IMR-90 (cell line): ENCODE measurements around the gene RGS3. TPM values are rescaled to one million over a fixed set of nuclear protein-coding genes. Genes with fewer than 3 reads are reported as not detected.

Experiments used
- ATAC-seq: fragments of 200-7000 bp; cut with Tn5 transposase; 2 replicates; pipeline ENCODE4 v1.9.1; 2020; ENCODE audit warnings: low read depth, mild to moderate bottlenecking, moderate library complexity
- BruUV-seq: library from RNA; stranded (reverse); fragments of 400-500 nt; replicated peaks from 2 replicates; lab custom pipeline; 2021; lab: Mats Ljungman, UMichigan
- CTCF ChIA-PET: fragments of 300-600 bp; formaldehyde crosslinking; extraction: SDS; loops from one replicate; lab custom pipeline; 2021; ENCODE audit warnings: antibody characterized with exemption; lab: Yijun Ruan, JAX
- POLR2A ChIA-PET: fragments of 300-600 bp; sonication (Branson Sonifier 250); formaldehyde crosslinking; loops from one replicate; lab custom pipeline; 2022; ENCODE audit warnings: antibody characterized with exemption; ENCODE audit not compliant: unreplicated experiment; lab: Charles Lee
- DNase-seq: peaks from one replicate; pipeline ENCODE4 v3.0.0; 2013
- H2AFZ ChIP-seq: replicated peaks from 2 replicates; pipeline ENCODE3; 2013; ENCODE audit warnings: low read length, mild to moderate bottlenecking; ENCODE audit not compliant: poor library complexity
- H2AK5ac ChIP-seq: 2 replicates; pipeline ENCODE4 v1.6.1; 2013; ENCODE audit warnings: low read depth, low read length, inconsistent platforms
- H2AK9ac ChIP-seq: replicated peaks from 2 replicates; pipeline ENCODE3; 2013; ENCODE audit warnings: mild to moderate bottlenecking, low read depth, low read length, moderate library complexity; ENCODE audit not compliant: poor library complexity
- H2BK120ac ChIP-seq: 2 replicates; pipeline ENCODE4 v1.6.1; 2013; ENCODE audit warnings: low read depth, low read length, inconsistent platforms
- H2BK15ac ChIP-seq: 3 replicates; pipeline ENCODE4 v1.6.1; 2013; ENCODE audit warnings: low read depth, low read length, inconsistent platforms
- H2BK20ac ChIP-seq: 2 replicates; pipeline ENCODE4 v1.6.1; 2013; ENCODE audit warnings: low read depth, mild to moderate bottlenecking, inconsistent platforms, low read length, moderate library complexity
- H2BK5ac ChIP-seq: 2 replicates; pipeline ENCODE4 v1.6.1; 2013; ENCODE audit warnings: mild to moderate bottlenecking, low read depth, low read length, inconsistent platforms; ENCODE audit not compliant: poor library complexity, severe bottlenecking
- H3K14ac ChIP-seq: replicated peaks from 2 replicates; pipeline ENCODE4 v1.6.1; 2013; ENCODE audit warnings: low read depth, low read length, inconsistent platforms
- H3K18ac ChIP-seq: 2 replicates; pipeline ENCODE4 v1.6.1; 2013; ENCODE audit warnings: low read depth, low read length, control low read depth
- H3K23ac ChIP-seq: 2 replicates; pipeline ENCODE4 v1.6.1; 2013; ENCODE audit warnings: low read depth, low read length, inconsistent platforms
- H3K27ac ChIP-seq: 2 replicates; pipeline ENCODE4 v1.5.1; 2013; ENCODE audit warnings: mild to moderate bottlenecking, control low read depth, low read length; ENCODE audit not compliant: insufficient read depth
- H3K27me3 ChIP-seq: 2 replicates; pipeline ENCODE4 v1.6.1; 2013; ENCODE audit warnings: low read length; ENCODE audit not compliant: control insufficient read depth, insufficient read depth
- H3K36me3 ChIP-seq: 2 replicates; pipeline ENCODE4 v1.6.1; 2013; ENCODE audit warnings: low read length, mixed read lengths; ENCODE audit not compliant: control insufficient read depth, insufficient read depth
- H3K4ac ChIP-seq: 2 replicates; pipeline ENCODE4 v1.6.1; 2013; ENCODE audit warnings: low read depth, low read length, inconsistent platforms
- H3K4me1 ChIP-seq: 2 replicates; pipeline ENCODE4 v1.6.1; 2013; ENCODE audit warnings: low read length, mixed read lengths; ENCODE audit not compliant: control insufficient read depth, insufficient read depth
- H3K4me2 ChIP-seq: 2 replicates; pipeline ENCODE4 v1.6.1; 2013; ENCODE audit warnings: low read depth, mild to moderate bottlenecking, control low read depth, low read length, moderate library complexity
- H3K4me3 ChIP-seq: 2 replicates; pipeline ENCODE4 v1.5.1; 2013; ENCODE audit warnings: low read depth, mild to moderate bottlenecking, control low read depth, low read length, moderate library complexity; ENCODE audit not compliant: insufficient read depth
- H3K56ac ChIP-seq: 2 replicates; pipeline ENCODE4 v1.6.1; 2013; ENCODE audit warnings: low read length, inconsistent platforms; ENCODE audit not compliant: insufficient read depth; ENCODE audit errors: extremely low read depth
- H3K79me1 ChIP-seq, 2 experiments: 2 replicates each; pipeline ENCODE4 v1.6.1; 2013; ENCODE audit warnings: low read length in 2 of 2, inconsistent platforms in 1 of 2, low read depth in 1 of 2
- H3K9ac ChIP-seq: 2 replicates; pipeline ENCODE4 v1.6.1; 2013; ENCODE audit warnings: low read depth, low read length, control low read depth
- H3K9me1 ChIP-seq: 2 replicates; pipeline ENCODE4 v1.6.1; 2013; ENCODE audit warnings: low read length, inconsistent platforms; ENCODE audit not compliant: insufficient read depth
- H3K9me3 ChIP-seq: 2 replicates; pipeline ENCODE4 v1.6.1; 2013; ENCODE audit warnings: low read length; ENCODE audit not compliant: control insufficient read depth, insufficient read depth
- H4K20me1 ChIP-seq: 2 replicates; pipeline ENCODE4 v1.6.1; 2013; ENCODE audit warnings: low read length, inconsistent platforms; ENCODE audit not compliant: insufficient read depth
- H4K5ac ChIP-seq: 2 replicates; pipeline ENCODE4 v1.6.1; 2013; ENCODE audit warnings: mild to moderate bottlenecking, low read depth, low read length, control low read depth
- H4K8ac ChIP-seq, 2 experiments: 2 replicates each; pipeline ENCODE4 v1.6.1; 2013; ENCODE audit warnings: low read depth in 2 of 2, low read length in 2 of 2, control low read depth in 1 of 2, inconsistent platforms in 1 of 2
- H4K91ac ChIP-seq: 2 replicates; pipeline ENCODE4 v1.6.1; 2013; ENCODE audit warnings: low read depth, low read length, inconsistent platforms; ENCODE audit not compliant: insufficient read depth
- CHD1 ChIP-seq: IDR thresholded peaks from 2 replicates; pipeline ENCODE4 v1.6.1; 2012; ENCODE audit warnings: low read depth, low read length, improper control_type of control experiment
- ELK1 ChIP-seq: fragments of 150-350 bp; IDR thresholded peaks from 2 replicates; pipeline ENCODE4 v1.6.1; 2016; ENCODE audit warnings: low read depth, mild to moderate bottlenecking, low read length, moderate library complexity, borderline replicate concordance
- FOS ChIP-seq: fragments of 150-350 bp; IDR thresholded peaks from 2 replicates; pipeline ENCODE4 v1.6.1; 2016; ENCODE audit warnings: low read depth, low read length
- MAFK ChIP-seq: IDR thresholded peaks from 2 replicates; pipeline ENCODE4 v1.6.1; 2012; ENCODE audit warnings: low read depth, low read length, improper control_type of control experiment
- MAZ ChIP-seq: IDR thresholded peaks from 2 replicates; pipeline ENCODE4 v1.6.1; 2012; ENCODE audit warnings: low read depth, mild to moderate bottlenecking, low read length, improper control_type of control experiment, moderate library complexity, borderline replicate concordance
- MXI1 ChIP-seq: IDR thresholded peaks from 2 replicates; pipeline ENCODE4 v1.6.1; 2012; ENCODE audit warnings: low read depth, mild to moderate bottlenecking, low read length, moderate library complexity, borderline replicate concordance
- NFE2L2 ChIP-seq: fragments of 150-350 bp; IDR thresholded peaks from 2 replicates; pipeline ENCODE4 v1.6.1; 2016; ENCODE audit warnings: low read depth, mild to moderate bottlenecking, low read length
- POLR2A ChIP-seq: IDR thresholded peaks from 2 replicates; pipeline ENCODE4 v1.6.1; 2012; ENCODE audit warnings: mild to moderate bottlenecking, low read depth, low read length
- RCOR1 ChIP-seq: IDR thresholded peaks from 2 replicates; pipeline ENCODE4 v1.6.1; 2012; ENCODE audit warnings: mild to moderate bottlenecking, low read length, improper control_type of control experiment; ENCODE audit not compliant: insufficient replicate concordance
- WGBS, 2 experiments: methylation state at CpG; one replicate each; pipeline versions ENCODE4 v1.1.5 to v1.1.7; 2013; ENCODE audit warnings: missing lambda C conversion rate in 2 of 2; ENCODE audit not compliant: insufficient read length in 1 of 2; ENCODE audit errors: extremely low coverage in 2 of 2; 5-methylcytosine and 5-hydroxymethylcytosine counted together
- dilution Hi-C: fragments of 300-500 bp; cut with HindIII; formaldehyde crosslinking; loops from one replicate; pipeline ENCODE4 v1.14.3; 2018; ENCODE audit warnings: low sequenced_read_pairs; ENCODE audit not compliant: unreplicated experiment
- in situ Hi-C: fragments of 300-500 bp; cut with MboI; formaldehyde crosslinking; loops from 3 replicates; pipeline ENCODE4 v1.14.3; 2019; ENCODE audit warnings: low sequenced_read_pairs, inconsistent platforms, mixed read lengths
- intact Hi-C: fragments of 100-400 bp; cut with micrococcal nuclease; formaldehyde crosslinking; loops from 2 replicates; pipeline ENCODE4 v1.10.0; 2022
- polyA plus RNA-seq, 3 experiments: library from polyadenylated mRNA; depleted of rRNA; stranded (reverse); fragments of >200 nt; gene quantifications; 2 replicates each; pipeline ENCODE4 v1.2.3, GENCODE V29; 2012; ENCODE audit warnings: low replicate concordance in 1 of 3
- total RNA-seq: library from RNA; depleted of rRNA; stranded (reverse); fragments of >200 nt; gene quantifications from 2 replicates; pipeline ENCODE4 v1.2.3, GENCODE V29; 2012
- TF ChIP-seq, protein P1 (sequence below): conservative IDR thresholded peaks from 2 replicates; pipeline ENCODE4 v1.5.1; 2012; ENCODE audit warnings: mild to moderate bottlenecking, low read depth, low read length, improper control_type of control experiment
- TF ChIP-seq, protein P2 (sequence below): fragments of 150-350 bp; IDR thresholded peaks from 2 replicates; pipeline ENCODE4 v1.6.1; 2017; ENCODE audit warnings: mild to moderate bottlenecking, antibody characterized with exemption, low read length, low read depth

Gene RGS3
- total and polyA plus RNA-seq, 2 of the 4 experiments (the other 2 are of a cell fraction) = 51.8 to 65.6 TPM

DNA sequence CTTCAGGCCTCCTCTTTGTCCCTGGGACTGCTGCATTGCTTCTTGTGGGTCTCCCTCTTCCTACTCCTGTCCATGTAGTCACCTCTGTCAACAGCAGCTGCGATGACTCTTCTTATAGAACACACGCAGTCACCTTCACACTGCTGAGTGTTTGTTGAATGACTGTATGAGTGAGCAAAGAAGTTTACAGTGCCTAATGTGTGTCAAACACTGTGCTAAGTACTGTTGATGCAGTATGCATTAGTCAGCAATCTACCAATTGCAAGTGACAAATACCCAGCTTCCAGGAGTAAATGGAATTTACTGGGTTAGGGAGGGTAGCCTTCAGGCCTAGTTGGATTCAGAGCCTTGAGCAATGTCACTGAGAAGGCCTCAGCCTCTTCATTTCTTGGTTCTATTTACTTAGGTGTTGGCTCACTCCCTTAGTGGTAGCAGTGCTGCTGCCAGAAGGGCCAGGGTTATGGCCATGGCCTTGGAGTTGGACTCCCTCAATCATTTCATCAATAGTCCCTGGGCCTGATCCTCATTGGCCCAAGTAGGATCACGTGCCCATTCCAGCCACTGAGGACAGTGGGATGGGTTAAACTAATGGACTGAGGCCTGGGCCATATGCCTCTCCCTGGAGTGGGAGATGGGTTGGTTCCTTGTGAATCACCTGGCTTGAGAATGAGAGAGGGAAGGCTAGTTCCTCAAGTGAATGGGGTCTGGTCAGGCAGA lies 93.5 kb downstream of the RGS3 start:
- peak overlapping the region; percentile 29; the same call in 1 of the 2 replicates for H3K27ac ChIP-seq
- no peaks in the 10 kb centered on the region for H4K20me1 ChIP-seq
- H3K9ac ChIP-seq = no peak overlapping the region
- H2BK5ac ChIP-seq = peak overlapping the region; percentile 81
- ChIA-PET POLR2A (no interaction called here), CTCF (no interaction called here)
- H2AFZ ChIP-seq = no peak overlapping the region
- 0 out of 2 replicates have a peak overlapping the region, but pooled peaks have one; percentile 21 for H3K14ac ChIP-seq
- H3K23ac ChIP-seq = no peak overlapping the region; the same call in 1 of the 2 replicates
- peaks cover 22% of the 10 kb centered on the region for H3K4me1 ChIP-seq
- H3K4me2 ChIP-seq = no peak overlapping the region
- BruUV-seq = no TSS peak
- peaks cover 29% of the 10 kb centered on the region for H3K9me1 ChIP-seq
- peak overlapping the region; percentile 8 to 68; a peak in 2 of 4 replicates for H4K8ac ChIP-seq
- peak overlapping the region; percentile 97; the same call in 2 of the 3 replicates for H2BK15ac ChIP-seq
- peak overlapping the region; percentile 39 for H2AK9ac ChIP-seq
- intact Hi-C loops (no loop called here), dilution Hi-C loops (no loop called here), in situ Hi-C loops (no loop called here)
- ATAC-seq (no peak), DNase-seq (peak; percentile 71)
- peak overlapping the region; percentile 9 for H3K18ac ChIP-seq
- peak overlapping the region; percentile 71 for H2BK120ac ChIP-seq
- H3K4ac ChIP-seq = peak overlapping the region; percentile 51
- H2BK20ac ChIP-seq = peak overlapping the region; percentile 76; the same call in 1 of the 2 replicates
- no CpG with 5 or more reads among the region's 3 CpGs for WGBS, 2 experiments
- no peak for TF ChIP-seq RCOR1
- no peak for TF ChIP-seq ELK1
- TF ChIP-seq POLR2A = no peak
- TF ChIP-seq, protein P1, sequence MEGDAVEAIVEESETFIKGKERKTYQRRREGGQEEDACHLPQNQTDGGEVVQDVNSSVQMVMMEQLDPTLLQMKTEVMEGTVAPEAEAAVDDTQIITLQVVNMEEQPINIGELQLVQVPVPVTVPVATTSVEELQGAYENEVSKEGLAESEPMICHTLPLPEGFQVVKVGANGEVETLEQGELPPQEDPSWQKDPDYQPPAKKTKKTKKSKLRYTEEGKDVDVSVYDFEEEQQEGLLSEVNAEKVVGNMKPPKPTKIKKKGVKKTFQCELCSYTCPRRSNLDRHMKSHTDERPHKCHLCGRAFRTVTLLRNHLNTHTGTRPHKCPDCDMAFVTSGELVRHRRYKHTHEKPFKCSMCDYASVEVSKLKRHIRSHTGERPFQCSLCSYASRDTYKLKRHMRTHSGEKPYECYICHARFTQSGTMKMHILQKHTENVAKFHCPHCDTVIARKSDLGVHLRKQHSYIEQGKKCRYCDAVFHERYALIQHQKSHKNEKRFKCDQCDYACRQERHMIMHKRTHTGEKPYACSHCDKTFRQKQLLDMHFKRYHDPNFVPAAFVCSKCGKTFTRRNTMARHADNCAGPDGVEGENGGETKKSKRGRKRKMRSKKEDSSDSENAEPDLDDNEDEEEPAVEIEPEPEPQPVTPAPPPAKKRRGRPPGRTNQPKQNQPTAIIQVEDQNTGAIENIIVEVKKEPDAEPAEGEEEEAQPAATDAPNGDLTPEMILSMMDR = no peak
- no peak for TF ChIP-seq MXI1
- peak; percentile 83 for TF ChIP-seq MAFK
- TF ChIP-seq NFE2L2 = 0 out of 2 replicates have a peak, but pooled peaks have one; percentile 16
- TF ChIP-seq, protein P2, sequence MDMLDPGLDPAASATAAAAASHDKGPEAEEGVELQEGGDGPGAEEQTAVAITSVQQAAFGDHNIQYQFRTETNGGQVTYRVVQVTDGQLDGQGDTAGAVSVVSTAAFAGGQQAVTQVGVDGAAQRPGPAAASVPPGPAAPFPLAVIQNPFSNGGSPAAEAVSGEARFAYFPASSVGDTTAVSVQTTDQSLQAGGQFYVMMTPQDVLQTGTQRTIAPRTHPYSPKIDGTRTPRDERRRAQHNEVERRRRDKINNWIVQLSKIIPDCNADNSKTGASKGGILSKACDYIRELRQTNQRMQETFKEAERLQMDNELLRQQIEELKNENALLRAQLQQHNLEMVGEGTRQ = no peak
- TF ChIP-seq FOS = peak; percentile 42; the same call in 1 of the 2 replicates
- TF ChIP-seq CHD1 = no peak
- TF ChIP-seq MAZ = no peak
- H3K79me1 ChIP-seq = peaks cover 0 to 8% of the 10 kb centered on the region in 2 experiments; a peak in 1 of 4 replicates
- H4K5ac ChIP-seq = peak overlapping the region; percentile 67; the same call in 1 of the 2 replicates
- H3K27me3 ChIP-seq = no peaks in the 10 kb centered on the region
- H3K4me3 ChIP-seq = no peak overlapping the region
- peak overlapping the region; percentile 71 for H2AK5ac ChIP-seq
- H4K91ac ChIP-seq = peak overlapping the region; percentile 66
- no peak overlapping the region for H3K56ac ChIP-seq
- H3K36me3 ChIP-seq = no peaks in the 10 kb centered on the region
- no peaks in the 10 kb centered on the region for H3K9me3 ChIP-seq
